GM19099 (cell line): ENCODE data around the gene SPAG5.

Experiments used
- POLR2A ChIP-seq: IDR thresholded peaks from 3 replicates; pipeline ENCODE4 v1.6.1; 2011; ENCODE audit warnings: low read depth; ENCODE audit not compliant: insufficient read length; ENCODE audit errors: extremely low read depth

Gene SPAG5

DNA sequence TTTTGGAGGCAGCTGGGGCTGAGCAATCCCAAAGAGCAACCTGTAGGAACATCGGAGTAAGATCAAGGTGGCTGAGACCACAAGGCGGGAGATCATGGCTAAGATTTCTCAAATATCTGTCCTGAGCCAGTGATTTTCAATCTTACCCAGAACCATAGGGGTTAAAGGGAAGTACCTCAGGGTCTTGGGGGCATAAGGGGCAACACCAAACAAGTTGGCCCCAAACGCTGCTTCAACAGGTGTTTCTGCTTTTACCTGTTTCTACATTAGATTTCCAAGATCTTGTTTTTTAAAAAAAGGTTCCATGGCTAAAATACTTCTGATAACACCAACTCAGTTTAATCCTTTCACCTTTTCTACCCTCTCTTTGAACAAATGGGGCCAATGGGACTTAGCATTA, 43.8 kb downstream of the SPAG5 start:
- TF ChIP-seq POLR2A: no peak

DNA sequence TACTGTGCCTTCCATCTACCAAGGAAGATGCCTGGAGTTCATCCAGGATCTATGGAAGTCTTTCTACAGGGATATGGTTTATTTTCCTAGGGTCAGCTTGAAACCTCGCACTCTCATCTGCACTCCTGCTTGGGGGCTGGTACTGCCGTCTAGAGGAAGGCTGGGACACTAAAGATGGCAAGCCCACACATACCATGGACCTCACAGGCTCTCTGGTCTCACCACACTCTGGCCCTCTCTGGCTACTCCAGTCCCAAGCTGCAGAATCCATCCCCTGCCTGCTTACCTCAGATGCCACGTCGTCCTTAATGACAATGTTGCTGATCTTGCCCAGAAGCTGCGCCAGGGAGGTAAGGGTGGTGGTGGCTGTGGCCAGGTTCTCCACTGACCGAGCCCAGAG, 44.3 kb downstream of the SPAG5 start:
- TF ChIP-seq POLR2A: no peak

DNA sequence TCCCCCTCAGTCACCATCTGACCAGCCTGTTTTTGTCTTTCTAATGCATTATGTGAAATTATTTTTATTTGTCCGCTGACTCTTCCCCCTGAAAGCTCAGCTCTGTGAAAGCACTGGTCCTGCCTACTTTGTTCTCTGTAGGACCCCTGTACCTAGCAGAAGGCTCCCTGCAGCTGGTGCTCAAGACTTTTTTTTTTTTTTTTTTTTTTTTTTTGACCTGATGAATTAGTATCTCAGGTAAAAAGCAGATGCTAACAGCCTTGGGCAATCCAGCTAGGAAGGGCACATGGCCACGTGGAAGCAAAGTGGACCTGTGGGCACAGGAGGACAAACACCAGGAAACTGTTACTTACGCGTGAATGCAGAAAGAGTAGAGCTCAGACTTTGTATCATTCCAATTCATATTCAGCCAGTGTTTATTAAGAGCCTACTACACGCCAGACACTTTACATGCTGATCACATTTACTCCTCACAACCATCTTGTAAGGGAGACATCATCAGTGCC, 45.8 kb downstream of the SPAG5 start:
- no peak for TF ChIP-seq POLR2A

DNA sequence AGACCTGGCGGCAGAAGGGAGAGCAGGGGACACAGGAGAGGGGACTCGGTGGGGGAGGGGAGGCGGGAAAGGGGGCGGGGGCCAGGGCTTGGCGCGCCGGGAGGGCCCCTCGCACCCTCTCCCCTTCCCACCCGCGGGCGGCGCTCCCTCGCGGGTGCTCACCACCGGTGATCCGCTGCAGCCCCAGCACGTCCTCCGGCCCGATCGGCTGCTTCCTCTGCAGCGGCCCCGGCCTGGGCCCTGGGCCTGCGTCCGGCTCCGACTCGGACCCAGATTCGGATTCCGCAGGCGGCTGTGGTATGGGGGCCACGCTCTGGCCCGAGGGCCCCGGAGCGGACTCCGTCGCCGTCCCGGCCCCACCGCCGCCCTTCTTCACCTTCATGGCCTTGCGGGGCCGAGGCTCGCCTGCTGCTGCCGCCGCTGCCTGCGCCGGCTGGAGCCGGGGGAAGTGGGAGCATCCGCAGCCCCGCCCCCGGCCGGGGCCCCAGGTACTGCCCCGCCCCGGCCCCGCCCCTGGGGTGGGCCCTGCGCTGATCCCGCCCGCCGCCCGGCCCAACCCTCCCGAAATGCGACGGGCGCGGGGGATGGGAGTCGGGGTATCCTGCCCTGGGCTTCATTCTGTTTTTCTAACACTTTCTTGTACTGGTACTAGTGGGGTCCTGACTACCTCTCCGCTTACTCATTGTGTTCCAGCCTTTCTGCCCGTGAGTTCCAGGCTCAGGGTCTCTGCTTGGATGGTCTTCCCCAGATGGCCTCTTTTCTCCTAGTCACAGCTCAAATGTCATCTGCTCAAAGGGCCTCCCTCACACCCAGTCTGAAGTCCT, 46.4 kb downstream of the SPAG5 start, which contains the start of gene UNC119:
TSS of gene UNC119 (minus strand) at position 449 of the 824 bp plus-strand sequence. CDS start at position 382, 67 bp downstream.
- peak; percentile 85 for TF ChIP-seq POLR2A

DNA sequence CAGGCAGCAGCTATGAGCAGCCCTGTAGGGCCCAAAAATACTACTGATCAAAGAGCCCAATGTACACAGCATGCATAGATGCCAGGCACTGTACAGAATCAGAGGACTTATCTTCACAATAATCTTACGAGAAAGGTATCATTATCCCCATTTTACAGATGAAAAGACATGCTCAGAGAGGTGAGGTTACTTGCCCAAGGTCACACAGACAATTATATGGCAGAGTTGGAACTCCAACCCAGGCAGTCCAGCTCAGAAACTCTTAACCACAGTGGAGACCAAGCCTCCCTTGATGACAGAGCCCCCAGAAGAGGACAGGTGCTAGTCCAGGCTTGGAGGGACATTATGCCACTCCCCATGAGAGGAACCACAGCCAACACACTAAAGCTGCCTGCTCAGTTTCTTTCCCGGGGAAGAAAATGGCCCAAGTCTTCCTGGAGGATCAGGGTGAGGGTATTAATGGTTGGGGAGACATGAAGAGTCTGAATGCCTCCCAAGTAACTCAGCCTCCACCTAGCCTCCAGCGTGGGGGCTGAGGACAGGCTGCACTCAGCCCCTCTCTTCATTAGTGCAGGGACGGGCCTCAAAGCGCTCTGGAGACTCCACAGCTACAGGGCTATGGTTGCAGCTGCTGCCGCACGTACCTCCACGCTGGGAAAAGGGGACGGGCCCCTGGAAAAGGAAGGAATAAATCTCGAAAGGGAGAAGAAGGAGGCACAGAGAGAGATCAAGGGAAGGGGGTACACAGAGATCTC, 47.2 kb downstream of the SPAG5 start:
- TF ChIP-seq POLR2A: no peak

DNA sequence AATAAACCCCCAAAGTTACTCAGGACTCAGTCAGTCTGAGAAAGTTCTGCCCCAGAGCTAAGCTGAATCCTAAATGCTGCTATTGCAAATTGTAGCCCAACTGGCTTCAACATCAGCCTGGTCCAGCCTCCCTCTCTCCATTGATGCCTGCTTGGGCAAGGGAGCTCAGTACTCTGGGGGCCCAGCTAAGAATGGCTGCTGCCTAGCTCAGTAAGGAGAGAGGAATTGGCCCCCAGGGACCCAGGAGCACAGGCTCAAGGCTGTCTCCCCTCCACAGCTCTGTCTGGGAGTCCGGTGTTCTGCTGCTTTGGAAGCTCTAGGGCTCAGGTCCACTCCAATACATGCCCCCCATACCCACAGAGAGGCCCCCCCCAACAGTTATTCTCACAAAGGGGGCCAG, 48.0 kb downstream of the SPAG5 start:
- no peak for TF ChIP-seq POLR2A

DNA sequence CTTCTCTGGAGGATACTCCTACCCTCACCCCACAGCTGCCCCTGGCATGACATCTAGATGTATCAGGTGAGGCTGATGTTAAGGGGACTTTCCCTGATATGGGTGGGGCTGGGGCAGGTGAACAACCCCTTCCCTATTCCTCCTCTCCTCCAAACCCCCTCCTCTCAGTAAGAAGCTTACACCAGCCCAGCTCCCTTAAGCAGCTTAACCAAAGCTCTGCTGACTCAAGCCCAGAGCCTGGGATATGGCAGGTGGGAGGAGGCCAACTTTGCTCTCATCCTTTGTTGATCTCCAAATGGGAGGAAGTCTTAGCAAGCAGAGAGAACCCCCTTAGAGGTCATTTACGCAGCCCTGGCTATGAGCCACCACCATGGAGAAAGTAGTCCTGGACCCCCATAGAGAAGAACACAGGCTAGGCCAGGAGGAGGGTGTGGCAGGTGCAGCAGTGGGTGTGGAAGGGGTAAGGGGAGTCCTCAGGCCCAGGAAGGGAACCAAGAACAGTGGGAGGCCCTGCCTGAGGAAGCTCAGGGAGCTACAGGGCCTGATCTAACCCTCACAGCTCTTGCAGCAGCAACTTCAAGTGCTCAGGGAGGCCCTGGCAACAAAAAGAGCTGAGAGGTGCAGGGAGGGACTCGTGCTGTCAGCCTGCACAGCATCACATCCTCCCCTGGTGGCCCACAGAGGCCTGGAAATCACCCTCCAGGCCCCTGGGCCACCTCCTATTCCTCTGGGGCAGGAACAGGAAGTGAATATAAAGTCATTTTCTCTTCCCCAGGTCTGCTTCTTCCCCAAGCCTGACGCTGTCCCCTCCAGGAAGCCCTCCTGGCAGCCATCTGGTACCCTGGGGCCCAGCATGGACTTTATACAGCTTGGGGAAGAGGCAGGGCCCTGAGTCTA, 49.3 kb downstream of the SPAG5 start:
- TF ChIP-seq POLR2A: peak; percentile 44

DNA sequence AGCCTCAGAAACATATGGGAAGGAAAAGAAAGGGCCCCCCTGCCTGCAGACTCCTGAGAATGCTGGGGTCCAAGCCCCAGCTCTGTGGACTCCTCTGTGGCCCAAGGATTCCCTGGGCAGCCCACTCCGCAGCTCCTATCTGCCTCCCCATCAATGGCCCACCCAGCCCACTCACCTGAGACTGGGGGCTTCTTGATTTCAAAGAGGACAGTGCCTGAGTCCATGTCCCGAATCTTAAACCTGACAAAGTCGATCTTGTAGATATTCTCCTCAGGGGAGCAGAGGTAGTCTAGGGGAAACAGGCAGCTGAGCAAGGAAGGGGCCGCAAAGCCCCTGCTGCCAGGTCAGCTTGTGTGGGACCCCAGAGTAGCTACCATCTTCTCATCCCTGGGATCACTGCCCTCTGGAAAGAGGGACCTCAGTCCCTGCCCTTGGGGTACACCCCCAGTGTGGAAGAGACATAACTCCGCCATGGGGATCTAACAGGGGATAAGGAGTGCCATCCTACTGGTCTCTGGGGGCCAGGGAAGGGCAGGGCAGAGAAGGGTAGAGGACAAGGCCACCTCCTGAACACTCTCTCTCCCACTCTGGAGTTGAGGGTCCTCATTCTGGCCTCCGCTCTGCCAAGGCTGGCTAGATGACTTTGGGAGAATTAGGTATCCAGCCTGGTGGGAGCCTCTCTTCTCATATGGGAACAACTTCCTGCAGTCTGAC, 50.3 kb downstream of the SPAG5 start:
- TF ChIP-seq POLR2A: no peak

DNA sequence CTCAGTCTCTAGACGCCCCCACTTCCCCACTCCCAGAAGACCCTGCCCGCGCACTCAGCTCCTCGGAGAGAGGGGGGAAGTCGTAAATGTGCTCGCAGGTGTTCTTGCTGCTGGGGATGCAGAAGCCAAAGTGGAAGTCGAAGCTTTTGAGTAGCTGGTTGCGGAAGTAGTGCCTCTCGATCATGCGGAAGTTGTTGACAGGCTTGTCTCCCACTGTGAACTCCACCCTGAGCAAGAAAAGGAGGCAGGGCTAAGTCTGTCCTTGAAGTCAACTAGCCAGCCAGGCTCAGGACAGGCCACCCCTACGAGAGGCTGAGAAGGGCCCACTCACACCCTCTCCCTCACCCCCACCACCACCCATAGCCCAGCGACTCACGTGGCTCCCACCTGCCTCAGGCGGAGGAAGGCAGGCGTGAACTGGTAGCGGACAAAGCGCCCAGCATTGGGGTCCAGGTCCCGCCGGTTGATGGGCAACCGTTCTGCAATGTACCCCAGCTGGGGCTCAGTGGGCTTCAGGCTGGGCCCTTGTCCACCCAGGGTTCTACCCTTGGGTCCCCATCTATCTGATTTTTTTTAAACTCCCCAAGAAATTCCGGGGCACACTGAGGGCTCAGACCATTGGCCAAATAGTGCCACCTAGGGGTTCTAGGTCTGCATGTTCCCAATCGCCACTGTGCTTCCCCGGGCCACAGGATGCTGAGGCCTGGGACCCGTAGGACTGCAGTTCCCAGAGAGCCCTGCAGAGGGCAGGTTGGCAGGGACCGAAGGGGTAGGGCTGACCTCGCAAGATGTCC, 51.0 kb downstream of the SPAG5 start:
- peak; percentile 22 for TF ChIP-seq POLR2A

DNA sequence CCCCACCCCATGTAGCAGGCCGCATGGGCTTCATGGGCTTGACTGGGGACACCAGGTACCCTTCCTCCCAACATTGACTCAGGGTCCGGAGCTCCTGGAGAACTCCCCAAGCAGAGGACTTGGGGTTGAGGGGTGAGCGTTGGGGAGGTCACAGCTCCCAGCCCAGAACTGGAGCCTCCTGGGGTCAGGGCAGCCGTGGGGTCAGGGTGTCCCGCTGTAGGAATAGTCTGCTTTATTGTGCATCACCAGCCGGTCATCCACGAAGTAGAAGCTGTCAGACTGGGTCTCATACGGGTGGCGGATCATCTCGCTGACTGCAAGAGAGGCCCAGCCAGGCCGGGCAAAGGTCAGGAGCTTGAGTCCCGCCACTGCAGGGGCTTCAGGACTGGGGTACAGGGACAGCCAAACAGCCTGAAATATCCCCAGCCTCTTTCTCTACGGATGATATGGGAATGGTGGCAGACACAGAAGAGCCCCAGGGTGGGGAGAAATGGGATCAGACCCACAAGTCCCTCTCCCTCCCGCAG, 51.7 kb downstream of the SPAG5 start:
- no peak for TF ChIP-seq POLR2A

DNA sequence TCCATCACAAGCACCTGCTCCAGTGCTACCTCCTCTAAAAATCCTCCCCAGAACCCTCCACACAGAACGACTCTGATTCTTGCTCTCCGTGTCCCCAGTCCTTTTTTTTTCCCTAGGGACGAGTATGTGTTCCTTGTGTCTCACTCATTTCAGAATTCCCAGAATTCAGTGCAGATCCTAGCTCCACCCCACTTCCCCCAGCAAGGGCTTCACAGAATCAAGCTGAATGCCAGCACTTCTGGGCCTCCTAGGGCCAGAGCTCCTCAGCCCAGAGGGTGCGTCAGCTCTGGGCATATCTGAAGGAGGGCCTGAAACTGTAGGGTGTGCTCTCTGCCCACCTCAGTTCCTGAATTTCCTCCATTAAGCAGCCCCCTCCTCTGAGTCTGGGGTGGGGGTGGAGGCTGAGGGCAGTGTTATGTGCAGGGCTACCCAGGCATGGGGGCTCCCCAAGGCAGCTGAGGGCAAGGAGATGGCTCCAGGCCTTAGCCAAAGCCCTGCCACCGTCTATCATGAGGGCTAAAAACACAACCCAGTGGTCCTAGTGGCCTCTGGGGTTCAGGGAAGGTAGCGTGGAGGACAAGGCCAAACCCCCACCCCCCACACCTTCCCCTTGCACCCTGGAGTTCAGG, 52.9 kb downstream of the SPAG5 start:
- TF ChIP-seq POLR2A: no peak

DNA sequence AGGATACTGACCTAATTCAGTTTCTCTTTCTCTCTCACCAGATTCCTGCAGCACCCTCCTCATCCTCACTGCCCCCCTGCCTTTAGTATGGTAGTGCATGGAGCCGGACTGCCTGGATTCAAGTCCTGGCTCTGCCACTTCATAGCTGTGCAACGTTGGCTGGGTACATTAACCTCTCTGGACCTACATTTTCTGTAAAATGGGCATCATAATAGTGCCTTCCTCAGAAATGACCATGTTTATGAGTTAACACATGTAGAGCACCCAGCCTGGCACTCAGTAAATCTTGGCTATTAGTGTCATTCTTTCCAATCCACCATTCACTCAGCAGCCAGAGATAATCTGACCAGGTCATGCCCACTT, 53.7 kb downstream of the SPAG5 start:
- no peak for TF ChIP-seq POLR2A
